Neural cell (in vitro differentiated cells): ENCODE data around the gene LSAMP. TPM values are rescaled to one million over a fixed set of nuclear protein-coding genes. Genes with fewer than 3 reads are reported as not detected.

Source experiments
- H2AFZ ChIP-seq: fragments of 200-600, 300-800 bp; sonication (generic), shearing (Covaris generic); 2 replicates; pipeline ENCODE4 v1.6.0; 2014; ENCODE audit warnings: low read depth, mild to moderate bottlenecking, antibody characterized with exemption, low read length, moderate library complexity
- H3F3A ChIP-seq: fragments of 200-600 bp; shearing (Covaris generic); 2 replicates; pipeline ENCODE4 v1.6.1; 2016; ENCODE audit warnings: mild to moderate bottlenecking, moderate library complexity, mixed read lengths, antibody characterized with exemption, low read length; ENCODE audit not compliant: insufficient read depth, poor library complexity, severe bottlenecking
- H3K27ac ChIP-seq: fragments of 200-600, 300-800 bp; sonication (generic), shearing (Covaris generic); 2 replicates; pipeline ENCODE4 v1.5.1; 2014; ENCODE audit warnings: mild to moderate bottlenecking, low read length, moderate library complexity
- H3K27me3 ChIP-seq: fragments of 300-800, 200-600 bp; sonication (generic), shearing (Covaris generic); 2 replicates; pipeline ENCODE4 v1.6.0; 2014; ENCODE audit warnings: mild to moderate bottlenecking, low read depth, low read length, moderate library complexity; ENCODE audit not compliant: insufficient read depth
- H3K36me3 ChIP-seq: fragments of 300-800, 200-600 bp; sonication (generic), shearing (Covaris generic); 2 replicates; pipeline ENCODE4 v1.5.1; 2014; ENCODE audit warnings: mild to moderate bottlenecking, antibody characterized with exemption, low read length, moderate library complexity; ENCODE audit not compliant: insufficient read depth
- H3K4me2 ChIP-seq: fragments of 300-800, 200-600 bp; sonication (generic), shearing (Covaris generic); 2 replicates; pipeline ENCODE4 v1.6.0; 2014; ENCODE audit warnings: mild to moderate bottlenecking, low read length
- H3K4me3 ChIP-seq: fragments of 300-800, 200-600 bp; sonication (generic), shearing (Covaris generic); 2 replicates; pipeline ENCODE4 v1.5.1; 2014; ENCODE audit warnings: mild to moderate bottlenecking, low read length, moderate library complexity
- H3K79me2 ChIP-seq: fragments of 200-600 bp; shearing (Covaris generic); replicated peaks from 2 replicates; pipeline ENCODE4 v1.6.0; 2014; ENCODE audit warnings: mild to moderate bottlenecking, low read length, moderate library complexity; ENCODE audit not compliant: insufficient read depth
- H3K9ac ChIP-seq: fragments of 300-800, 200-600 bp; sonication (generic), shearing (Covaris generic); 2 replicates; pipeline ENCODE4 v1.6.1; 2016; ENCODE audit warnings: mild to moderate bottlenecking, low read length, mixed read lengths
- H3K9me2 ChIP-seq: fragments of 200-600 bp; shearing (Covaris generic); 2 replicates; pipeline ENCODE4 v1.6.1; 2016; ENCODE audit warnings: mild to moderate bottlenecking, low read length, mixed read lengths; ENCODE audit not compliant: insufficient read depth
- H3K9me3 ChIP-seq: fragments of 200-600, 300-800 bp; sonication (generic), shearing (Covaris generic); 2 replicates; pipeline ENCODE4 v1.6.1; 2016; ENCODE audit warnings: mild to moderate bottlenecking, mixed run types, low read length, moderate library complexity, mixed read lengths
- H4K20me1 ChIP-seq: fragments of 200-600 bp; shearing (Covaris generic); 2 replicates; pipeline ENCODE4 v1.6.1; 2016; ENCODE audit warnings: mild to moderate bottlenecking, mixed run types; ENCODE audit not compliant: insufficient read depth
- EP300 ChIP-seq: fragments of 450-650 bp; conservative IDR thresholded peaks from 2 replicates; pipeline ENCODE4 v1.6.1; 2014; ENCODE audit warnings: antibody characterized with exemption, mild to moderate bottlenecking, moderate library complexity; ENCODE audit not compliant: poor library complexity, severe bottlenecking
- EZH2 ChIP-seq: fragments of 200-600, 300-800 bp; shearing (Covaris generic), sonication (generic); IDR thresholded peaks from 2 replicates; pipeline ENCODE4 v1.6.1; 2014; ENCODE audit warnings: antibody characterized with exemption, low read length, borderline replicate concordance, mild to moderate bottlenecking; ENCODE audit not compliant: insufficient read depth, poor library complexity, severe bottlenecking
- MXI1 ChIP-seq: fragments of 450-650 bp; conservative IDR thresholded peaks from 2 replicates; pipeline ENCODE4 v1.6.1; 2014; ENCODE audit warnings: antibody characterized with exemption, mild to moderate bottlenecking; ENCODE audit not compliant: poor library complexity, severe bottlenecking
- POLR2AphosphoS5 ChIP-seq: IDR thresholded peaks from 2 replicates; pipeline ENCODE4 v1.6.1; 2012
- RAD21 ChIP-seq: fragments of 450-650 bp; conservative IDR thresholded peaks from 2 replicates; pipeline ENCODE4 v1.6.1; 2014; ENCODE audit warnings: antibody characterized with exemption, mild to moderate bottlenecking, moderate library complexity
- SMC3 ChIP-seq: fragments of 450-650 bp; conservative IDR thresholded peaks from 2 replicates; pipeline ENCODE4 v1.6.1; 2014; ENCODE audit warnings: antibody characterized with exemption, mild to moderate bottlenecking, moderate library complexity; ENCODE audit not compliant: poor library complexity
- TAF1 ChIP-seq: IDR thresholded peaks from 2 replicates; pipeline ENCODE4 v1.6.1; 2012; ENCODE audit warnings: low read depth
- polyA plus RNA-seq: library from polyadenylated mRNA; depleted of rRNA; stranded (reverse); fragments of >200 nt; gene quantifications from 2 replicates; pipeline ENCODE4 v1.2.3, GENCODE V29; 2014
- TF ChIP-seq, protein P1 (sequence below): fragments of 450-650 bp; IDR thresholded peaks from 2 replicates; pipeline ENCODE4 v1.5.1; 2014; ENCODE audit warnings: antibody characterized with exemption, mild to moderate bottlenecking, moderate library complexity; ENCODE audit not compliant: poor library complexity, severe bottlenecking
- TF ChIP-seq, protein P2 (sequence below): IDR thresholded peaks from 2 replicates; pipeline ENCODE4 v1.6.1; 2012; ENCODE audit warnings: borderline replicate concordance

The LSAMP gene
- polyA plus RNA-seq, 1 donor from 2014 or later: 93.6 TPM

GRCh38 chr3:116103868-116104530 lies 341.3 kb downstream of the LSAMP start:
- Histone ChIP-seq H3K4me3 (no peak overlapping the region), H3K9ac (no peak overlapping the region), H2AFZ (no peak overlapping the region), H3K4me2 (no peak overlapping the region), H3K36me3 (no peaks in the 10 kb centered on the region), H3K9me3 (no peaks in the 10 kb centered on the region), H3K9me2 (no peaks in the 10 kb centered on the region), H3F3A (no peaks in the 10 kb centered on the region), H3K27me3 (no peaks in the 10 kb centered on the region), H3K79me2 (no peaks in the 10 kb centered on the region), H3K27ac (no peak overlapping the region), H4K20me1 (no peaks in the 10 kb centered on the region)
- no peak for TF ChIP-seq POLR2AphosphoS5
- no peak for TF ChIP-seq EZH2
- TF ChIP-seq MXI1: no peak

- Histone ChIP-seq H4K20me1 (no peaks in the 10 kb centered on the region), H3K36me3 (no peaks in the 10 kb centered on the region)
- no peak for TF ChIP-seq MXI1
- TF ChIP-seq TAF1: no peak
These were observed 343.2 kb downstream of the LSAMP start for GRCh38 chr3:116102037-116102436.

DNA sequence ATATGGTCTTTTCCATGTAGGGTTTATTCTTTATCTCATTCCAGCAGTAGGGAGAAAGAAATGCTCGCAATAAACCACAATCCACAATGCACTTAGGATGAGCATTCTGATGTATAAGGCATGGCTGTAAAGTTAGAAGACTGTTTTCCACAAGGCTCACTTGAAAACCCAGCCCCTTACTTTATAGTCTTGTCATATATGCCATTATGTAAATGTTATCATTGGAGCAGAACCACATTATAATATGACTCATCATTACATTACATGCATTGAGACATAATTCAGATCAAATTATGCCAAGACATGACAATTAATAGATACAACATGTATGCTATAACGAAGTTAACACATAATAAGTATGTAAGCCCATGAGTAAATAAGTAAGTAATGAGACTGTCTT lies 348.1 kb downstream of the LSAMP start:
- TF ChIP-seq MXI1: no peak
- no peak for TF ChIP-seq TAF1
- TF ChIP-seq RAD21: no peak
- no peak for TF ChIP-seq EZH2
- TF ChIP-seq, protein P1, sequence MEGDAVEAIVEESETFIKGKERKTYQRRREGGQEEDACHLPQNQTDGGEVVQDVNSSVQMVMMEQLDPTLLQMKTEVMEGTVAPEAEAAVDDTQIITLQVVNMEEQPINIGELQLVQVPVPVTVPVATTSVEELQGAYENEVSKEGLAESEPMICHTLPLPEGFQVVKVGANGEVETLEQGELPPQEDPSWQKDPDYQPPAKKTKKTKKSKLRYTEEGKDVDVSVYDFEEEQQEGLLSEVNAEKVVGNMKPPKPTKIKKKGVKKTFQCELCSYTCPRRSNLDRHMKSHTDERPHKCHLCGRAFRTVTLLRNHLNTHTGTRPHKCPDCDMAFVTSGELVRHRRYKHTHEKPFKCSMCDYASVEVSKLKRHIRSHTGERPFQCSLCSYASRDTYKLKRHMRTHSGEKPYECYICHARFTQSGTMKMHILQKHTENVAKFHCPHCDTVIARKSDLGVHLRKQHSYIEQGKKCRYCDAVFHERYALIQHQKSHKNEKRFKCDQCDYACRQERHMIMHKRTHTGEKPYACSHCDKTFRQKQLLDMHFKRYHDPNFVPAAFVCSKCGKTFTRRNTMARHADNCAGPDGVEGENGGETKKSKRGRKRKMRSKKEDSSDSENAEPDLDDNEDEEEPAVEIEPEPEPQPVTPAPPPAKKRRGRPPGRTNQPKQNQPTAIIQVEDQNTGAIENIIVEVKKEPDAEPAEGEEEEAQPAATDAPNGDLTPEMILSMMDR: no peak
- TF ChIP-seq SMC3: no peak
- no peak for TF ChIP-seq POLR2AphosphoS5
- no peak for TF ChIP-seq EP300
- TF ChIP-seq, protein P2, sequence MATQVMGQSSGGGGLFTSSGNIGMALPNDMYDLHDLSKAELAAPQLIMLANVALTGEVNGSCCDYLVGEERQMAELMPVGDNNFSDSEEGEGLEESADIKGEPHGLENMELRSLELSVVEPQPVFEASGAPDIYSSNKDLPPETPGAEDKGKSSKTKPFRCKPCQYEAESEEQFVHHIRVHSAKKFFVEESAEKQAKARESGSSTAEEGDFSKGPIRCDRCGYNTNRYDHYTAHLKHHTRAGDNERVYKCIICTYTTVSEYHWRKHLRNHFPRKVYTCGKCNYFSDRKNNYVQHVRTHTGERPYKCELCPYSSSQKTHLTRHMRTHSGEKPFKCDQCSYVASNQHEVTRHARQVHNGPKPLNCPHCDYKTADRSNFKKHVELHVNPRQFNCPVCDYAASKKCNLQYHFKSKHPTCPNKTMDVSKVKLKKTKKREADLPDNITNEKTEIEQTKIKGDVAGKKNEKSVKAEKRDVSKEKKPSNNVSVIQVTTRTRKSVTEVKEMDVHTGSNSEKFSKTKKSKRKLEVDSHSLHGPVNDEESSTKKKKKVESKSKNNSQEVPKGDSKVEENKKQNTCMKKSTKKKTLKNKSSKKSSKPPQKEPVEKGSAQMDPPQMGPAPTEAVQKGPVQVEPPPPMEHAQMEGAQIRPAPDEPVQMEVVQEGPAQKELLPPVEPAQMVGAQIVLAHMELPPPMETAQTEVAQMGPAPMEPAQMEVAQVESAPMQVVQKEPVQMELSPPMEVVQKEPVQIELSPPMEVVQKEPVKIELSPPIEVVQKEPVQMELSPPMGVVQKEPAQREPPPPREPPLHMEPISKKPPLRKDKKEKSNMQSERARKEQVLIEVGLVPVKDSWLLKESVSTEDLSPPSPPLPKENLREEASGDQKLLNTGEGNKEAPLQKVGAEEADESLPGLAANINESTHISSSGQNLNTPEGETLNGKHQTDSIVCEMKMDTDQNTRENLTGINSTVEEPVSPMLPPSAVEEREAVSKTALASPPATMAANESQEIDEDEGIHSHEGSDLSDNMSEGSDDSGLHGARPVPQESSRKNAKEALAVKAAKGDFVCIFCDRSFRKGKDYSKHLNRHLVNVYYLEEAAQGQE: no peak

More at GRCh38 chr3:116102037-116102436, 343.2 kb downstream of the LSAMP start:
- no peaks in the 10 kb centered on the region for H3K9me2 ChIP-seq
- H3F3A ChIP-seq: no peaks in the 10 kb centered on the region
- no peak overlapping the region for H3K4me3 ChIP-seq
- no peak overlapping the region for H3K27ac ChIP-seq
- H2AFZ ChIP-seq: no peak overlapping the region
- no peaks in the 10 kb centered on the region for H3K27me3 ChIP-seq
- no peaks in the 10 kb centered on the region for H3K79me2 ChIP-seq
- no peak overlapping the region for H3K9ac ChIP-seq
- H3K9me3 ChIP-seq: no peaks in the 10 kb centered on the region
- H3K4me2 ChIP-seq: no peak overlapping the region

More for the DNA sequence above, 348.1 kb downstream of the LSAMP start:
- Histone ChIP-seq H3K79me2 (no peaks in the 10 kb centered on the region), H3K27me3 (no peaks in the 10 kb centered on the region), H3F3A (no peaks in the 10 kb centered on the region), H3K4me2 (no peak overlapping the region), H3K4me3 (no peak overlapping the region), H4K20me1 (no peaks in the 10 kb centered on the region), H3K9ac (no peak overlapping the region), H3K27ac (no peak overlapping the region), H3K9me3 (no peaks in the 10 kb centered on the region), H2AFZ (no peak overlapping the region), H3K9me2 (no peaks in the 10 kb centered on the region), H3K36me3 (no peaks in the 10 kb centered on the region)
